Naive thymus-derived CD4-positive, alpha-beta T cell (primary cell): Measurements from ENCODE around the gene NAV1. TPM values are rescaled to one million over a fixed set of nuclear protein-coding genes. Genes with fewer than 3 reads are reported as not detected.
A peak's percentile ranks its signal among the peaks of the same experiment; 100 is the strongest.

Experiments
- ATAC-seq: fragments of 150-1000 bp; cut with Tn5 transposase; 2 replicates; pipeline ENCODE4 v1.10.0; 2021; ENCODE audit warnings: mild to moderate bottlenecking, moderate library complexity
- CTCF ChIA-PET: fragments of 350-600 bp; sonication (Branson Sonifier 250); formaldehyde crosslinking; loops from one replicate; lab custom pipeline; 2021; ENCODE audit warnings: antibody characterized with exemption; lab: Charles Lee
- POLR2A ChIA-PET: fragments of 350-600 bp; sonication (Branson Sonifier 250); formaldehyde crosslinking; loops from one replicate; lab custom pipeline; 2021; ENCODE audit warnings: antibody characterized with exemption, inconsistent platforms; lab: Charles Lee
- DNase-seq, 9 donors: peaks; one replicate each; pipeline versions ENCODE4 v3.0.0 to v3.0.0-alpha.2; 2020 to 2022; ENCODE audit warnings: mixed read lengths in 1 of 9
- H3K27ac ChIP-seq: one replicate; pipeline ENCODE4 v1.7.0; 2013; ENCODE audit warnings: mild to moderate bottlenecking, low read depth, low read length, moderate library complexity
- H3K27me3 ChIP-seq, 2 donors: one replicate each; pipeline ENCODE4 v1.7.0; 2013; ENCODE audit warnings: low read length in 2 of 2, mild to moderate bottlenecking in 2 of 2, moderate library complexity in 2 of 2; ENCODE audit not compliant: control insufficient read depth in 2 of 2, insufficient read depth in 2 of 2
- H3K36me3 ChIP-seq, 3 experiments: 1 replicate in 2 of 3; 2 replicates in 1 of 3; pipeline ENCODE4 v1.7.0; 2013; ENCODE audit warnings: low read length in 3 of 3, mild to moderate bottlenecking in 3 of 3, moderate library complexity in 1 of 3; ENCODE audit not compliant: insufficient read depth in 3 of 3, control insufficient read depth in 2 of 3
- H3K4me1 ChIP-seq, 2 donors: one replicate each; pipeline ENCODE4 v1.7.0; 2013; ENCODE audit warnings: low read length in 2 of 2, mild to moderate bottlenecking in 2 of 2, moderate library complexity in 1 of 2; ENCODE audit not compliant: control insufficient read depth in 2 of 2, insufficient read depth in 2 of 2
- H3K4me3 ChIP-seq: 2 replicates; pipeline ENCODE4 v1.7.0; 2013; ENCODE audit warnings: mild to moderate bottlenecking, low read length
- H3K9me3 ChIP-seq, 3 experiments: 1 replicate in 2 of 3; 2 replicates in 1 of 3; pipeline ENCODE4 v1.7.0; 2013; ENCODE audit warnings: low read length in 3 of 3; ENCODE audit not compliant: control insufficient read depth in 2 of 3
- H3K27ac Mint-ChIP-seq, 9 donors: one replicate each; pipeline ENCODE4 v1.8.0; 2020 to 2022; ENCODE audit warnings: mixed read lengths in 9 of 9, mild to moderate bottlenecking in 8 of 9, moderate library complexity in 5 of 9, inconsistent platforms in 2 of 9
- H3K27me3 Mint-ChIP-seq, 5 donors: one replicate each; pipeline ENCODE4 v1.8.0; 2021 to 2022; ENCODE audit warnings: mixed read lengths in 5 of 5, mild to moderate bottlenecking in 1 of 5
- H3K36me3 Mint-ChIP-seq, 5 donors: one replicate each; pipeline ENCODE4 v1.8.0; 2020 to 2022; ENCODE audit warnings: mixed read lengths in 5 of 5, mild to moderate bottlenecking in 3 of 5, inconsistent platforms in 1 of 5
- H3K4me1 Mint-ChIP-seq, 7 donors: one replicate each; pipeline ENCODE4 v1.8.0; 2020 to 2022; ENCODE audit warnings: mixed read lengths in 7 of 7, mild to moderate bottlenecking in 3 of 7, inconsistent platforms in 1 of 7
- H3K4me3 Mint-ChIP-seq, 10 donors: one replicate each; pipeline ENCODE4 v1.8.0; 2020 to 2022; ENCODE audit warnings: mild to moderate bottlenecking in 10 of 10, mixed read lengths in 10 of 10, moderate library complexity in 6 of 10, inconsistent platforms in 2 of 10
- H3K9me3 Mint-ChIP-seq, 11 donors: one replicate each; pipeline ENCODE4 v1.8.0; 2020 to 2022; ENCODE audit warnings: mixed read lengths in 11 of 11, mild to moderate bottlenecking in 4 of 11, inconsistent platforms in 1 of 11, moderate library complexity in 1 of 11
- intact Hi-C, 2 donors: fragments of 100-400 bp; cut with micrococcal nuclease; formaldehyde crosslinking; loops; one replicate each; pipeline ENCODE4 v1.15.1; 2023
- polyA plus RNA-seq, 2 donors: library from polyadenylated mRNA; unstranded; fragments of 300-500 nt; fragmentation: Illumina TruSeq; gene quantifications; one replicate each; pipeline ENCODE4 v1.2.3, GENCODE V29; 2021
- total RNA-seq, 6 experiments: library from RNA in 5 of 6; stranded (reverse) in 5 of 6; gene quantifications; 1 replicate in 5 of 6; 2 replicates in 1 of 6; pipeline ENCODE4 v1.2.3 and lab custom pipeline; 2021 to 2026

The NAV1 gene
- total and polyA plus RNA-seq, 7 experiments from 2014 or later: 0.18 to 10.8 (median 2.6) TPM

DNA sequence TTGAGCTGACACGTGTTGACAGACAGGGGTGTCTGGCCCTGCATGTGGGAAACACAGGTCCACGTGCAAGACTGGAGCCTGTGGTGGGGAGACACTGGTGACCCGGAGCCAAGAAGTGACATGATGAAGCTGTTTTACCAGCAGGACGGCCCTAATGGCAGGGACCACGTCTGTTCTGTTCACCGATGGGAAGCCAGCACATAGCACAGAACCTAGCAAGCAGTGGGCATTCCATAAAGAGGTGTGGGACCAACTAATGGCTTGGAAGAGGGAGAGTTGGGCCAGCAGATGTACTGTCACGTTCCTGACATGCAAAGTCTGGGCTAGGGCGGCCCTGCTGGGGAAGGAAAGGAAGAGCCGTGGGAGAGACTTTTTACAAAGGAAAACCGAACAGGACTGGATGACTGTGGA lies 15.3 kb downstream of the NAV1 start:
- no peak for ATAC-seq
- no peaks in the 10 kb centered on the region for H3K9me3 Mint-ChIP-seq
- ChIA-PET POLR2A (no interaction called here), CTCF (interaction anchor here (1.0 kb wide), 1 partner anchor 236 kb away, joined by 3 read pairs; no protein-coding TSS in a partner anchor)
- H3K27ac Mint-ChIP-seq: no peak overlapping the region
- peaks cover 0 to 2% (median 0%) of the 10 kb centered on the region in 7 donors for H3K4me1 Mint-ChIP-seq
- H3K36me3 Mint-ChIP-seq: peaks cover 0 to 3% (median 0%) of the 10 kb centered on the region in 5 donors
- Histone ChIP-seq H3K36me3 (no peaks in the 10 kb centered on the region), H3K9me3 (no peaks in the 10 kb centered on the region), H3K4me1 (no peaks in the 10 kb centered on the region), H3K27me3 (no peaks in the 10 kb centered on the region), H3K27ac (no peak overlapping the region), H3K4me3 (no peak overlapping the region)
- no peak overlapping the region for H3K4me3 Mint-ChIP-seq
- intact Hi-C loops: no loop called here
- no peak for DNase-seq
- peaks cover 0 to 5% (median 0%) of the 10 kb centered on the region in 5 donors for H3K27me3 Mint-ChIP-seq

DNA sequence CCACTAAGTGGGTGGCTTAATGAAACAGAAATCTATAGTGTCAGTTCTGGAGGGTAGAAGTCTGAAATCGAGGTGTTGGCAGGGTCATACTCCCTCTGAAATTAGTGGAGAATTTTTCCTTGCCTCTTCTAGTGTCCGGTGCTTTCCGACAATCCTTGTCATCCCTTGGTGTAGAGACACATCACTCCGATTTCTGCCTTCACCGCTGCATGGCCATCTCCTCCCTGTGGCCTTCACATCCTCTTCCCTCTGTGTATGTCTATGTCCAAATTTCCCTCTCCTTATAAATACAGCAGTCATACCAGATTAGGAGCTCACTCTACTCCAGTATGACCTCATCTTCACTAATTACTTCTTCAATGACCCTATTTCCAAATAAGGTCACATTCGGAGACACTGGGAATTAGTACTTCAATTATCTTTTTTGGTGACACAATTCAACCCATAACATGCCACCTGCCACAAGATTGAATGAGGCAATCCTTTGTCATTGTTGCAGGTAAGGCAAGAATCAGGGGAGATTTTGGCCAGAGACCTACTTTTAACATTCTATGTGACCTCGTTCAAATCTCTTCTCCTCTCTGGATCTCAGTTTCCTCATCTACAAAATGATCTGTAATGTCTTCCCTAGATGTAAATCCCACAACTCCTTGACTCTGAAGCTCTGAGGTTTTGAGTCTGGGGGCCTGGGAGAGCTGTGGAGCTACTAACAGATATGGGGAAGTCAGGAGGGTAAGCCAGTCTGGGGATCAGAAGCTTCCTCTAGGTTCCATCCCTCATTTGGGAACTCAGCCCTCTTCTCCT lies 16.1 kb downstream of the NAV1 start:
- DNase-seq (no peak), ATAC-seq (no peak)
- no peaks in the 10 kb centered on the region for H3K36me3 ChIP-seq
- no peaks in the 10 kb centered on the region for H3K4me1 ChIP-seq
- POLR2A ChIA-PET: no interaction called here
- H3K4me3 Mint-ChIP-seq: no peak overlapping the region
- H3K36me3 Mint-ChIP-seq: peaks cover 0 to 3% (median 0%) of the 10 kb centered on the region in 5 donors
- CTCF ChIA-PET: no interaction called here
- intact Hi-C loops: no loop called here
- no peak overlapping the region for H3K4me3 ChIP-seq
- H3K27me3 ChIP-seq: no peaks in the 10 kb centered on the region
- H3K9me3 Mint-ChIP-seq: no peaks in the 10 kb centered on the region
- no peak overlapping the region for H3K27ac ChIP-seq
- H3K27me3 Mint-ChIP-seq: peaks cover 0 to 5% (median 0%) of the 10 kb centered on the region in 5 donors
- no peaks in the 10 kb centered on the region for H3K9me3 ChIP-seq
- peaks cover 0 to 8% (median 3%) of the 10 kb centered on the region in 7 donors for H3K4me1 Mint-ChIP-seq
- H3K27ac Mint-ChIP-seq: no peak overlapping the region

DNA sequence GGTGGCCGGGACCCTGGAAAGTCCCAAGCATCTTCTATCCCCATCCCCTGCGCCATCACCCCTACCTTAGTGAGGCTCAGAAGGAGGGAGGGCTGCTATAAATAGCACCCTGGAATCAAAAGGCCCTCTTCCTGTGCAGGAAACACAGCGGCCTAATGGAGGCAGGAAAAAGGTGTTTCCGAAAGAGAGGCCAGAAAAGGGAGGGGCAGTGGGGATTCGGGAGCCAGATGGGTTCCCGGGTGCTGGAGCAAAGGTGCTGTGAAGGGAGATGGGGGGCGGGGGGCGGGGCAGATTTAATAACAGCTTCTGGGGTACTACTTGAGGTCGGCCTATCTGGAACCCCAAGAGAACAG lies 16.6 kb downstream of the NAV1 start:
- ChIA-PET CTCF (interaction anchor here (0.6 kb wide), 1 partner anchor 232 kb away, joined by 3 read pairs; no protein-coding TSS in a partner anchor), POLR2A (no interaction called here)
- H3K9me3 ChIP-seq: no peaks in the 10 kb centered on the region
- H3K36me3 ChIP-seq: no peaks in the 10 kb centered on the region
- H3K27ac ChIP-seq: no peak overlapping the region
- no peak for ATAC-seq
- H3K9me3 Mint-ChIP-seq: no peaks in the 10 kb centered on the region
- DNase-seq: no peak
- H3K4me1 ChIP-seq: no peaks in the 10 kb centered on the region
- no peak overlapping the region for H3K27ac Mint-ChIP-seq
- H3K27me3 ChIP-seq: no peaks in the 10 kb centered on the region
- no peak overlapping the region for H3K4me3 ChIP-seq
- H3K4me1 Mint-ChIP-seq: peaks cover 0 to 9% (median 3%) of the 10 kb centered on the region in 7 donors
- H3K27me3 Mint-ChIP-seq: peaks cover 0 to 5% (median 0%) of the 10 kb centered on the region in 5 donors
- peaks cover 0 to 3% (median 0%) of the 10 kb centered on the region in 5 donors for H3K36me3 Mint-ChIP-seq
- no peak overlapping the region for H3K4me3 Mint-ChIP-seq
- intact Hi-C loops: no loop called here

DNA sequence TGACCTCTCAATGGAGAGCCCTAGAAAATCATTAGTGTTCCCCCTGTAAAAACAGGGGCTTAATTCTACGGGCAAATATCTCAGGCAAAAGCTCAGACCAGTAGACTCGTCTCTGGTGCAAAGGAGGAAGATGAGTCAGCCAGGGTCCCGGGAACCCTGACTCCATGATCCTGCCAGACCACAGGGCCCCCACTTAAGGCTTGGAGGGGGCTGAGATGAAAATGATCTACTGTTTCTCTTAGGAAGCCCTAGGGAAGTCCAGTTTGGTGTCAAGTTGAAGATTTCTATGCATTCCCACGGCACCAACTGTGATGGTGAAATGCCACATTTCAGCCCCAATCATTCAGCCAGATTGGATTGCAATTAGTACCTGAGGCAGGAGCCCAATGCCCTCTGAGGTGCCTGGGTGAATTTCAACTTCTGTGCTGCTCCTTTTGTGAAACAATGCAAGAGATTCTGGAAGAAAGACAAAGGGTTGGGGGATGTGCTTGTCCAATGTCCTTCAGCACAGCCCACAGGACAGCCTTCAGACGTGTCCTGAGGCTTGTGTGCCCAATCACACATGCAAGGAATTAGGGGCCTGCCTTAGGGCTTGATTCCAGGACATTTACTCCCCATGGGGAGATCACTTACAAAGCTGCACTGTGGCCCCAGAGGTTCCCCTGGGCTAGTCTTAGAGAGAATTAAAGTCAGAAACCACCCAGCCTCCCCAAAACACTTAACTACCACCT lies 18.1 kb downstream of the NAV1 start:
- Histone ChIP-seq H3K9me3 (no peaks in the 10 kb centered on the region), H3K4me3 (no peak overlapping the region), H3K27ac (no peak overlapping the region), H3K27me3 (no peaks in the 10 kb centered on the region), H3K4me1 (no peaks in the 10 kb centered on the region), H3K36me3 (no peaks in the 10 kb centered on the region)
- Mint-ChIP-seq H3K4me1 (peaks cover 0 to 6% (median 3%) of the 10 kb centered on the region in 7 donors), H3K27ac (peak overlapping the region in 1 of 9 donors; percentile 22), H3K9me3 (no peaks in the 10 kb centered on the region), H3K36me3 (no peaks in the 10 kb centered on the region), H3K27me3 (peaks cover 0 to 5% (median 0%) of the 10 kb centered on the region in 5 donors), H3K4me3 (no peak overlapping the region)
- no peak for ATAC-seq
- ChIA-PET CTCF (no interaction called here), POLR2A (no interaction called here)
- intact Hi-C loops: no loop called here
- DNase-seq: no peak

DNA sequence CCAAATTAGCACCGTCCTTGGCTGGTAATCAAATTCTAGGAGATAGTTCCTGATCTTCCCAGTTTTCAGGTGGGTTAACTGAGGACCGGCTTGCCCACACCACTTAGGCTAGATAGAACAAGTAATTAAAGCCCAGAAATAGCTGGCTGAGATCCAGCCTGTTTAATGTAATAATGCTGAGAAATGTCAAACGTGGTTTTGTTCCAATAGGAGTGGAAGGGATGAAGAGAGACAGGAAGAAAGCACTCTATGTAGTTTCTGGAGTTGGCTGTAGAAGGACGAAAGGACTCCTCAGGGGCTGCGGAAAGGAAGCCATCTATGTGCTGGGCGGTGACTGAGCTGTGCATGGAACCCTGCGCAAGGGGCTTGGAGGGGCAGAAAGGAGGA lies 18.6 kb downstream of the NAV1 start:
- H3K4me1 Mint-ChIP-seq: peaks cover 0 to 6% (median 3%) of the 10 kb centered on the region in 7 donors
- Histone ChIP-seq H3K9me3 (no peaks in the 10 kb centered on the region), H3K27ac (no peak overlapping the region), H3K4me1 (no peaks in the 10 kb centered on the region), H3K4me3 (no peak overlapping the region), H3K27me3 (no peaks in the 10 kb centered on the region), H3K36me3 (no peaks in the 10 kb centered on the region)
- no peak for DNase-seq
- ATAC-seq: no peak
- H3K9me3 Mint-ChIP-seq: no peaks in the 10 kb centered on the region
- no peaks in the 10 kb centered on the region for H3K36me3 Mint-ChIP-seq
- POLR2A ChIA-PET: no interaction called here
- H3K27me3 Mint-ChIP-seq: peaks cover 0 to 5% (median 0%) of the 10 kb centered on the region in 5 donors
- intact Hi-C loops: no loop called here
- CTCF ChIA-PET: no interaction called here
- H3K27ac Mint-ChIP-seq: no peak overlapping the region
- H3K4me3 Mint-ChIP-seq: no peak overlapping the region

DNA sequence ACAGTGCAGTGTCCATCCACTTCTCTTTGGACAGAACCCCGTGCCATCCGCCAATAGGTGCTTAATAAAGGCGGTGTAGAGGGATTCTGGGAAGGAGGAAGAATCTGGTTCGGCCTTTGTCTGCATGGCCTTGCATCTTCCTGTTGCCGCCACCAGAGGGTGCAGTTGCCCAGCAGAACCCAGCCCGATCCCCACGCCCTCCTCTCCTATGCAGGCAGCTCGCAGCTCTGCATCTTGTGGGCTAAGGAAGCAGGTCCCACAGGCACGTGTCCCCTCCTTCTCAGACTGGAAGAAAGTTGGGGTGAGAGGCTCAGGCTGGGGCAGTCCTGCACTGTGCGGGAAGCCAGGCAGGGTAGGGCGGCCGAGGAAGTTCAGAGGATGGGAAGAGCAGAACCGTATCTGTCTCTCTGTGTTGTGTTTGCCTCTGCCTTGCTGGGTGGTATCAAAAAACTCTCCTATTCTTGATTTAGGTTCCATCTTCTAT lies 20.8 kb downstream of the NAV1 start:
- Histone ChIP-seq H3K9me3 (no peaks in the 10 kb centered on the region), H3K27me3 (no peaks in the 10 kb centered on the region), H3K36me3 (no peaks in the 10 kb centered on the region), H3K4me3 (no peak overlapping the region), H3K27ac (no peak overlapping the region), H3K4me1 (no peaks in the 10 kb centered on the region)
- DNase-seq: peak; percentile 30 to 64 (median 56)
- H3K36me3 Mint-ChIP-seq: no peaks in the 10 kb centered on the region
- intact Hi-C loops: loop anchor here (1.0 to 2.0 kb wide), 4 partner anchors 77 to 234 kb away; no protein-coding TSS in a partner anchor
- H3K9me3 Mint-ChIP-seq: no peaks in the 10 kb centered on the region
- H3K4me3 Mint-ChIP-seq: peak overlapping the region in 1 of 10 donors; percentile 54
- no peaks in the 10 kb centered on the region for H3K27me3 Mint-ChIP-seq
- H3K27ac Mint-ChIP-seq: no peak overlapping the region
- ChIA-PET POLR2A (no interaction called here), CTCF (interaction anchor here (1.1 to 4.2 kb wide), 6 partner anchors 10 to 233 kb away, joined by 3 to 67 read pairs (median 4); no protein-coding TSS in a partner anchor)
- H3K4me1 Mint-ChIP-seq: peaks cover 0 to 6% (median 3%) of the 10 kb centered on the region in 7 donors
- ATAC-seq: peak; percentile 94
